Measurements from ENCODE around the gene B4GALT6. TPM values are rescaled to one million over a fixed set of nuclear protein-coding genes. Genes with fewer than 3 reads are reported as not detected.
A peak's percentile ranks its signal among the peaks of the same experiment; 100 is the strongest.
"Not testable (repeated sequence)": the region's sequence is repeated elsewhere in the genome, so short reads cannot be mapped to it uniquely, and the experiment has no call there.

The B4GALT6 gene
- 14.1 TPM for polyA plus RNA-seq (2013, experiment 1 of 4)
- 15.6 TPM for polyA plus RNA-seq (2013, experiment 2 of 4)
- 13.6 TPM for polyA plus RNA-seq (2013, experiment 3 of 4)
- polyA plus RNA-seq (2013, experiment 4 of 4) = 13.9 TPM

GRCh38 chr18:31684279-31685096, at the start of gene B4GALT6:
TSS of gene B4GALT6 (minus strand) at chr18:31684581. CDS start at chr18:31684426, 155 bp downstream.
- peaks cover 6% of the 10 kb centered on the region for H3K27me3 ChIP-seq (ENCODE audit: control insufficient read depth, insufficient read depth, low read length, poor library complexity, severe bottlenecking)
- no peaks in the 10 kb centered on the region for H3K9me3 ChIP-seq (ENCODE audit: control insufficient read depth, low read length)
- H3K4me1 ChIP-seq (ENCODE audit: control insufficient read depth, insufficient read depth, low read length) = peaks cover 8% of the 10 kb centered on the region
- no peaks in the 10 kb centered on the region for H3K36me3 ChIP-seq (ENCODE audit: control insufficient read depth, insufficient read depth, low read length)
- H3K27ac ChIP-seq (ENCODE audit: insufficient read depth, low read depth, low read length, poor library complexity, severe bottlenecking) = peak within 1 kb of the TSS; percentile 81
- 1% methylated on average over 84 to 86 of the region's 86 CpGs for WGBS, 2 experiments
- H3K4me3 ChIP-seq (ENCODE audit: insufficient read depth, low read depth, low read length) = peak within 1 kb of the TSS; percentile 72

- 49 to 65% methylated on average over 2 of the region's 3 CpGs for WGBS, 2 experiments
- Histone ChIP-seq H3K4me3 (ENCODE audit: insufficient read depth, low read depth, low read length) (no peak overlapping the region), H3K27me3 (ENCODE audit: control insufficient read depth, insufficient read depth, low read length, poor library complexity, severe bottlenecking) (no peaks in the 10 kb centered on the region), H3K27ac (ENCODE audit: insufficient read depth, low read depth, low read length, poor library complexity, severe bottlenecking) (no peak overlapping the region), H3K4me1 (ENCODE audit: control insufficient read depth, insufficient read depth, low read length) (no peaks in the 10 kb centered on the region), H3K9me3 (ENCODE audit: control insufficient read depth, low read length) (no peaks in the 10 kb centered on the region), H3K36me3 (ENCODE audit: control insufficient read depth, insufficient read depth, low read length) (no peaks in the 10 kb centered on the region)
Observed at GRCh38 chr18:31731628-31732027, 47.2 kb upstream of the B4GALT6 start.

- H3K27ac ChIP-seq (ENCODE audit: insufficient read depth, low read depth, low read length, poor library complexity, severe bottlenecking); H3K27me3 ChIP-seq (ENCODE audit: control insufficient read depth, insufficient read depth, low read length, poor library complexity, severe bottlenecking); H3K4me1 ChIP-seq (ENCODE audit: control insufficient read depth, insufficient read depth, low read length); H3K9me3 ChIP-seq (ENCODE audit: control insufficient read depth, low read length); H3K36me3 ChIP-seq (ENCODE audit: control insufficient read depth, insufficient read depth, low read length); H3K4me3 ChIP-seq (ENCODE audit: insufficient read depth, low read depth, low read length): not testable (repeated sequence)
- 96 to 100% methylated on average over 1 to 2 of the region's 2 CpGs for WGBS, 2 experiments
Observed at GRCh38 chr18:31729196-31729595, 44.8 kb upstream of the B4GALT6 start.

- Histone ChIP-seq H3K27me3 (ENCODE audit: control insufficient read depth, insufficient read depth, low read length, poor library complexity, severe bottlenecking) (no peaks in the 10 kb centered on the region), H3K36me3 (ENCODE audit: control insufficient read depth, insufficient read depth, low read length) (no peaks in the 10 kb centered on the region), H3K27ac (ENCODE audit: insufficient read depth, low read depth, low read length, poor library complexity, severe bottlenecking) (no peak overlapping the region), H3K9me3 (ENCODE audit: control insufficient read depth, low read length) (no peaks in the 10 kb centered on the region), H3K4me3 (ENCODE audit: insufficient read depth, low read depth, low read length) (no peak overlapping the region), H3K4me1 (ENCODE audit: control insufficient read depth, insufficient read depth, low read length) (no peaks in the 10 kb centered on the region)
- 94 to 96% methylated on average over 43 of the region's 43 CpGs for WGBS, 2 experiments
Observed at GRCh38 chr18:31723990-31724711, 39.8 kb upstream of the B4GALT6 start.

- Histone ChIP-seq H3K4me1 (ENCODE audit: control insufficient read depth, insufficient read depth, low read length) (no peaks in the 10 kb centered on the region), H3K27ac (ENCODE audit: insufficient read depth, low read depth, low read length, poor library complexity, severe bottlenecking) (no peak overlapping the region), H3K4me3 (ENCODE audit: insufficient read depth, low read depth, low read length) (no peak overlapping the region), H3K9me3 (ENCODE audit: control insufficient read depth, low read length) (no peaks in the 10 kb centered on the region), H3K36me3 (ENCODE audit: control insufficient read depth, insufficient read depth, low read length) (no peaks in the 10 kb centered on the region), H3K27me3 (ENCODE audit: control insufficient read depth, insufficient read depth, low read length, poor library complexity, severe bottlenecking) (no peaks in the 10 kb centered on the region)
- WGBS, 2 experiments = 93 to 94% methylated on average over 6 to 7 of the region's 7 CpGs
Observed at GRCh38 chr18:31723639-31723989, 39.2 kb upstream of the B4GALT6 start.

- H3K27me3 ChIP-seq (ENCODE audit: control insufficient read depth, insufficient read depth, low read length, poor library complexity, severe bottlenecking) = no peaks in the 10 kb centered on the region
- H3K9me3 ChIP-seq (ENCODE audit: control insufficient read depth, low read length) = no peaks in the 10 kb centered on the region
Observed at GRCh38 chr18:31722369-31722957, 38.1 kb upstream of the B4GALT6 start.

GRCh38 chr18:31721601-31722000, 37.2 kb upstream of the B4GALT6 start:
- 94 to 97% methylated on average over 3 of the region's 3 CpGs for WGBS, 2 experiments
- Histone ChIP-seq H3K4me1 (ENCODE audit: control insufficient read depth, insufficient read depth, low read length) (no peaks in the 10 kb centered on the region), H3K27me3 (ENCODE audit: control insufficient read depth, insufficient read depth, low read length, poor library complexity, severe bottlenecking) (no peaks in the 10 kb centered on the region), H3K4me3 (ENCODE audit: insufficient read depth, low read depth, low read length) (no peak overlapping the region), H3K27ac (ENCODE audit: insufficient read depth, low read depth, low read length, poor library complexity, severe bottlenecking) (no peak overlapping the region), H3K36me3 (ENCODE audit: control insufficient read depth, insufficient read depth, low read length) (no peaks in the 10 kb centered on the region), H3K9me3 (ENCODE audit: control insufficient read depth, low read length) (no peaks in the 10 kb centered on the region)

More at GRCh38 chr18:31722369-31722957, 38.1 kb upstream of the B4GALT6 start:
- Histone ChIP-seq H3K4me3 (ENCODE audit: insufficient read depth, low read depth, low read length) (no peak overlapping the region), H3K4me1 (ENCODE audit: control insufficient read depth, insufficient read depth, low read length) (no peaks in the 10 kb centered on the region), H3K36me3 (ENCODE audit: control insufficient read depth, insufficient read depth, low read length) (no peaks in the 10 kb centered on the region), H3K27ac (ENCODE audit: insufficient read depth, low read depth, low read length, poor library complexity, severe bottlenecking) (no peak overlapping the region)
- WGBS, 2 experiments = 42 to 46% methylated on average over 6 of the region's 7 CpGs

- Histone ChIP-seq H3K9me3 (ENCODE audit: control insufficient read depth, low read length) (no peaks in the 10 kb centered on the region), H3K36me3 (ENCODE audit: control insufficient read depth, insufficient read depth, low read length) (no peaks in the 10 kb centered on the region), H3K4me3 (ENCODE audit: insufficient read depth, low read depth, low read length) (no peak overlapping the region), H3K27ac (ENCODE audit: insufficient read depth, low read depth, low read length, poor library complexity, severe bottlenecking) (no peak overlapping the region), H3K27me3 (ENCODE audit: control insufficient read depth, insufficient read depth, low read length, poor library complexity, severe bottlenecking) (no peaks in the 10 kb centered on the region), H3K4me1 (ENCODE audit: control insufficient read depth, insufficient read depth, low read length) (no peaks in the 10 kb centered on the region)
- WGBS, 2 experiments = 84 to 91% methylated on average over 7 of the region's 7 CpGs
Observed at GRCh38 chr18:31720867-31721266, 36.5 kb upstream of the B4GALT6 start.

- Histone ChIP-seq H3K27ac (ENCODE audit: insufficient read depth, low read depth, low read length, poor library complexity, severe bottlenecking) (no peak overlapping the region), H3K4me1 (ENCODE audit: control insufficient read depth, insufficient read depth, low read length) (no peaks in the 10 kb centered on the region), H3K36me3 (ENCODE audit: control insufficient read depth, insufficient read depth, low read length) (no peaks in the 10 kb centered on the region), H3K4me3 (ENCODE audit: insufficient read depth, low read depth, low read length) (no peak overlapping the region), H3K9me3 (ENCODE audit: control insufficient read depth, low read length) (no peaks in the 10 kb centered on the region), H3K27me3 (ENCODE audit: control insufficient read depth, insufficient read depth, low read length, poor library complexity, severe bottlenecking) (no peaks in the 10 kb centered on the region)
- 93 to 95% methylated on average over 7 of the region's 7 CpGs for WGBS, 2 experiments
Observed at GRCh38 chr18:31719363-31720006, 35.1 kb upstream of the B4GALT6 start.
